Ecto neural progenitor cell (in vitro differentiated cells): ENCODE measurements around the gene GGCT.
A peak's percentile ranks its signal among the peaks of the same experiment; 100 is the strongest.
"Not testable (repeated sequence)": the region's sequence is repeated elsewhere in the genome, so short reads cannot be mapped to it uniquely, and the experiment has no call there.

Experiments
- DNase-seq: peaks from one replicate; pipeline ENCODE4 v3.0.0-alpha.2; 2018; ENCODE audit warnings: low spot score

Gene GGCT, protein sequence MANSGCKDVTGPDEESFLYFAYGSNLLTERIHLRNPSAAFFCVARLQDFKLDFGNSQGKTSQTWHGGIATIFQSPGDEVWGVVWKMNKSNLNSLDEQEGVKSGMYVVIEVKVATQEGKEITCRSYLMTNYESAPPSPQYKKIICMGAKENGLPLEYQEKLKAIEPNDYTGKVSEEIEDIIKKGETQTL

DNA sequence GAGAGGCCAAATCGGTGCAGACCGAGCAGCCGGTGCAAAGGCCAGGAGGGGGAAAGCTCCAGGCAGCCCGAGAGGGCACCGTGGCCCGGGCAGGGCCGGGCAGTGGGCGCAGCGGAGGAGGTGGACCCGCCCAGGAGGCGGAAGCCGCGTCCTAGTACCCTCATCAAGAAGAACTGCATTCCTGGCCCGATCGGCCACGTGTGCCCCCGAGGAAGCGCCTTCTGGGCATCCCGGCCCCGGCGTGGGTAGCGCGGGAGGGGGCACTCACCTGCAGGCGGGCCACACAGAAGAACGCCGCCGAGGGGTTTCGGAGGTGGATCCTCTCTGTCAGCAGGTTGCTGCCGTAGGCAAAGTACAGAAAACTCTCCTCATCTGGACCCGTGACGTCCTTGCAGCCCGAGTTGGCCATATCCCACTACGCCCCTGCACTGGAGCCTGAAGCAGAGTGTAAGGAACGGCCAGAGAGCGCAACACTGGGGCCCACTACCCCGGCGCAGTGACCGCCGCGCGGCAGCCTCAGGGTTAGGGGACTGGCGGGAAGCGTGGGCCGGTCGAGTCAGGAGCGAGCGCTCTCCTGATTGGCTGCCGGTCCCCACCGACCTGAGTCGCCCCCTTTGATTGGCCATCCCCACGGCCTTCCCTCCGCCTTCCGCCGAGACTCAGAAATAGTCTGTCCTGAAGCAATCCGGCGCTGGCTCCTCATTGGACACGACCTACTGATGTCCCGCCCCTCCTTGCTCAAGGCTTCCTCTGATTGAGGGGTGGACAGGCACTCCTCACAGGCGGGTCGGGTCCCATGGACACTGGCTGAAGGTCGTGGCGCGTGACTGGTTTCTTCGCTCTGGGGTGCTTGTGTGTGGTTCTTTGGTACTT is at the start of gene GGCT:
GGCT (minus strand) TSS at position 529 of the 873 bp plus-strand sequence; CDS start at position 409, 120 bp downstream.
- DNase-seq: peak; percentile 98

DNA sequence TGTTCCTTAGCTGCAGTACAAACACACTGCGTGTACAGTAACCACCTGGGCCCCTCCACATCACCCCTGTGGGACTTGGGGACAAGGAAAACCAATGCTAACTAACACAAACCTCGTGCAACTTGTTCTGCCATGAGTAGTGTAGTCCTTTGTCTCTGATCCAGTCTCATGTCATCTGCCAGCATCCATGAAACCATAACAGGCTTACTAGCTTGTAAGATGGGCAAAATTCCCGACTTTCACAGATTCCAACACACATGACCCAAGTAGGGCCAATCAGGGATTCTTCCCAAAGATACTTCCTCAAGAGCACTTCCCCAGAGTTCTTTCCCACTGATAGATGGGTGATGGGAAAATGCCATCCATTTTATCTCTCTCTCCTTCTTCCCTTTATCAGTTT is 48.9 kb upstream of the GGCT start:
- no peak for DNase-seq

DNA sequence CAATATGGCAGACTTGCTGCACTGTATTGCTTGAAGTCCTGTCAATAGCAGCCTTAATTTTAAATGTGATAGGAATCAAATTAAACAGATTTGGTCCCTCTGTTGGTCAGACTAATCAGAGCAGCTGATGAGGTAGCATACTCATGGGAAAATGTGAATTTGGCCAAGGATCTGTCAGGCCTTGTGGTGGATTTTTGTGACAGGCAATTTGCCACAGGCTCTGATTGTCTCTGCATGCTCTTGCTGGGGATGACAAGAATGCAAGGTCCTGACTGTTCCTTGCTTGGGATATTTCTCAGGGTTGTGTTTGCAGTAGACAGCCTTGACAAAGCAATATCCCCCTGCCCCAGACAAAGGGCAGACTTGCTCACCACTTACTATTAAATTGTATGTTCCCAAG is 48.5 kb upstream of the GGCT start:
- DNase-seq: no peak

DNA sequence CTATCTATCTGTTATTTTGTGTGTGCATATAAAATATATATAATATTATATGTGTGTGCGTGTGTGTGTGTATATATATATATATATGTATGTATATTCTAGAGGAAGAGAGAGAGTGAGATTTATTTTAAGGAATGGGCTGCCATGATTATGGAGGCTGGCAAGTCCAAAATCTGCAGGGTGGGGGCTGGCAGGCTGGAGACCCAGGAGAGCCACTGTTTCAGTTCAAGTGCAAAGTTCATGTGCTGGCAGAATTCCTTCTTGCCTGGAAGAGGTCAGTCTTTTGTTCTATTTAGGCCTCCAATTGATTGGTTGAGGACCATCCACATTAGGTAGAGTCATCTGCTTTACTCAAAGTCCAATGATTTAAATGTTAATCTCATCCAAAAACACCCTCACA is 47.7 kb upstream of the GGCT start:
- DNase-seq: no peak

DNA sequence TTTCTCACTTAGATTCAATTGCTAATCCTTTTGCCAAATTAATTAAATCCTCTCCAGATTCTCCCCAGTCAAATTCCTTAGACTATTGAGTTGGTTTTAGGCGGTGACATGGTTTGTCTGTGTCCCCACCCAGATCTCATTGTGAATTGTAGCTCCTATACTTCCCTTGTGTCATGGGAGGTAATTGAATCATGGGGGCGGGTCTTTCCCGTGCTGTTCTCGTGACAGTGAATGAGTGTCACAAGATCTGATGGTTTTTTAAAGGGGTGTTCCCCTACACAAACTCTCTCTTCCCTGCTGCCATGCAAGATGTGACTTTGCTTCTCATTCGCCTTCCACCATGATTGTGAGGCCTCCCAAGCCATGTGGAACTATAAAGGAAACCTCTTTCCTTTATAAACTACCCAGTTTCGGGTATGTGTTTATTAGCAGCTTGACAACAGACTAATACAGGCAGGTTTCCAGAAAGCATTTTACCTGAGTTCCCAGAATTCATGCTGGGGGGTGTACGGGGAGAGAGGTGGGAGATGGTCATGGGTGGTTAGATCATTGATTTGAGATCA is 45.4 kb upstream of the GGCT start:
- no peak for DNase-seq

DNA sequence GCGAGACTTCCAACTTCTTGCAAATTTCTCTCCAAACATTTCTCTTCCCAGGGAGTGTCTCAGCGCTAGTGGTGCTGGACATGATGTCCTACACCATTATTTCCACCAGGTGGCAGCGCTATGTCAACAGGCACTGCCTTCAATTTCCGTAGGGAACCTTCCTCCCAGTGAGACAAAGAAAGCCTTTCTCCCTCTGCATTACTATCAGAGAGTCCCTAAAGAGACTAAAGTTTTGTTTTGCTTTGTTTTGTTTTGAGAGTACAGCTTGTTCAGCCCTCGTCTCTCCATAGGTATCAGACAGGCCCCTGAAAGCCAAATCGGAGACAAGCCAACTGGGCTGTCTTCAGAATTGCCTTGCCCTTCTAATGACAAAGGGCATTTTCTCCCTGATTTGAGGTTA is 44.2 kb upstream of the GGCT start:
- DNase-seq: peak; percentile 78

DNA sequence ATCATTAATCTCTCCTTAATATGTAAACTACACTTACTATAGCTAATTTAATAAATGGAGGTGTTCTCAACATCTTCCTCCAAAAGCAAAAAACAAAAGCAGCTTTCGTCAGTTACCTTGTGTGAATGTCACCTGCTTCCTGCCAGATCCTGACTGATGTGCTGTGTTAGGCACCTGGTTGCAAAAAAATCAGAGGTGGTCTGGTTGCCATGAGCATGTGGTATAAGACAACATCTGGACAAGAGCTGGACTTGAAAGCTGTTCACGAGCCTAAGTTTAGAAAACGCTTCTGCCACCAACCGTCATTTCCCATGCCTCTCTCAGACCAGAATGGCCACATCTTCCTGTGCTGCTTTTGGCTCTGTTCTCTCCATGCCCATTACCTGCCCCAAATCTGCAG is 42.0 kb upstream of the GGCT start:
- no peak for DNase-seq

DNA sequence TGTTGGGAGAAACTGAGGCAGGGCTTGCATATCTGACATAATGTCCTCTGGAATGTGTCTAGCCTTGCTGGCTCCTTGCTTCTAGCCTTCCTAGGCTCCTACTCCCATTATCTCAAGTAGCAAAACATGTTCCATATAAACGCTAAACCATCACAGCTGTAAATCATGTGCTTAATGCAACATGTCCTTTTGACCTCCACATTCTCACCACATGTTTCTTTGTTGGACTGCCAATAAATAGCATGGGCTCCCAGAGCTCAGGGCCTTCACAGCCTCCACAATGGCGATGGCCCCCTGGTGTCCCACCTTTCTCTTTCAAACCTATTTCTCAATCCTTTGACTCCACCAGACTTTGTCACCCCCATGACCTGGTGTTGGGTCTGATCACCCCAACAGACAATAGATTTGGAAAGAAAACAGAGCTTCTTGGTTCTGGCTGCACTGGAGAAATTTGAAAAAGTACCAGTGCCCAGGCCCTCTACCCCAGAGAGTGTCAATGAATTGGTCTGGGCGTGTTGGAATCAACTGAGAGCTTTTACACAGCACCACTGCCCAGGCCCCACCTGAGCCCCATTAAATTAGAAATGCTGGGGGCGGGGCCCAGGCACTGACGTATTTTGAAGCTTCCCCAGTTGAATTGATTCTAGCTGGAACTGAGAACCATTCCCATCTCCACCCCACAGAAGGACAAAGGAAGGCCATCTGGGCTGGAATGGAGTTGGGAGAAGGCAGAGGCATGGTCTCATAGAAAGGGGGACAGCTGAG is 41.3 kb upstream of the GGCT start:
- DNase-seq: no peak

DNA sequence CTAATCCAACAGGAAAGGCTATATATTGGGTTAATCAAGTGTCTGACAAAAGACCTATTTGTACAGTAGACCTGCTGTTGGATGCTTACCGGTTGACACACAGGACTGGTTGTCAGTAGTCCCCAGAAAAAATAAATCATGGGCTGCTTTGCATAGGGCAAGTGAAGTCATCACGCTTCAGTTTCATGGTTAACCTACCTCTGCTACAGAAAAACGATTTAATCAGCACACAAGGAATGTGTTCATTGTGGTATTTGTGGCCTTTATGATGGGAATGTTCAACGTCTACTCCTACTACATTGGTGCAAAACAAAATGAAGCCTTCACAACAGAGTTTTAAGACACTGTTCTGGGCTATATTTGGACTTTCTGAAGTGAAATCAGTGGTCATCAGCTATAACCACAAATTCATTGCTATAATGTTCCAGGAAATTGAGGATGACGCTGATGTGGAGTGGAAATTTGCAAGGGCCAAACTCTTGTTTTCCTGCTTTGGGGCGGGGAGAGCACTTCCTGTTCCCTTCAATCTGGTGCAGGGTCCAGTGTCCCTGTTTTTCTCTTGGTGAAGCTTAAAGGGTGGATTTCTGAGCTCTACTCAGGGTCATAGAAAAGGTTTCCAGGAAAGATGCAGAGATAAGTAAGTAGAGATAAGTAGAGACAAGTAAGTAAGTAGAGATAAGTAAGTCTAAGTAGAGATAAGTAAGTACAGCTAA is 39.3 kb upstream of the GGCT start:
- no peak for DNase-seq

DNA sequence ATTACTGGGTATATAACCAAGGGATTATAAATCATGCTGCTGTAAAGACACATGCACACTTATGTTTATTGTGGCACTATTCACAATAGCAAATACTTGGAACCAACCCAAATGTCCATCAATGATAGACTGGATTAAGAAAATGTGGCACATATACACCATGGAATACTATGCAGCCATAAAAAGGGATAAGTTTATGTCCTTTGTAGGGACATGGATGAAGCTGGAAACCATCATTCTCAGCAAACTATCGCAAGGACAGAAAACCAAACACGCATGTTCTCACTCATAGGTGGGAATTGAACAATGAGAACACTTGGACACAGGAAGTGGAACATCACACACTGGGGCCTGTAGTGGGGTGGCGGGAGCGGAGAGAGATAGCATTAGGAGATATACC is 38.5 kb upstream of the GGCT start:
- not testable (repeated sequence) for DNase-seq

DNA sequence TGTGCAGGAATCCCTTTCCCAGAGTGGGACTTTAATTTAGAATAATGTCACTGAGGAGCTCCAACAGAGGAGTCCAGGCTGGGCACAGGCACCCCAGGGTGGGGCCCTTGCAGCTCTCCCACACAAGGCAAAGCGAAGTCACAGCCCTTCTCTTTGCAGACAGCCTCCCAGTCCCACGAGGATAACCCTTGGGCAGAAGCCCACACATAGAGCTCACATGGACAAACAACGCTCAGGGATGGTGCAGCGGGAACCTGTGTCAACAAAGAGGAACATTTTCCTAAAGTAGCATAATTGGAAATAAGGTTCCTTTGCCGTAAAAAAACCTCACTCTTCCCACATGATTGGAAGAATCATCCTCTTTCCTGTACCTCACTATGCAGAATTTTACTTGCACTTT is 29.3 kb upstream of the GGCT start:
- DNase-seq: no peak

DNA sequence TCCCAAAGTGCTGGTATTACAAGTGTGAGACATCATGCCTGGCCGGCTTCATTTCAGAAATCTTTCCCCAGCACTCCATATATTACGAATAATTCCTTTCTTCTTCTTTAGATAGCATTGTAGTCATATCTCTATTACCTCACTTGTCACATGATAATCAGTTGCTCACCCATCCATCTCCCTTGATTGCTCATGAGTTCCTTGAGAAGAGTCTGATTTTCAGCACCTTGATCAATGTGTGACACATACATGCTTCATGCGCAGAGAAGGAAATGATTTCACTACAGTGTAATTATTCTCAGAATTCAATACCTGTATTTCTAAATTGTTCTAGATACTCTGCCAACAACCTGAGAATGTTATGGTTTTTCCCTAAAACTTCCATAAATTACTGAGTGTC is 26.7 kb upstream of the GGCT start:
- no peak for DNase-seq

DNA sequence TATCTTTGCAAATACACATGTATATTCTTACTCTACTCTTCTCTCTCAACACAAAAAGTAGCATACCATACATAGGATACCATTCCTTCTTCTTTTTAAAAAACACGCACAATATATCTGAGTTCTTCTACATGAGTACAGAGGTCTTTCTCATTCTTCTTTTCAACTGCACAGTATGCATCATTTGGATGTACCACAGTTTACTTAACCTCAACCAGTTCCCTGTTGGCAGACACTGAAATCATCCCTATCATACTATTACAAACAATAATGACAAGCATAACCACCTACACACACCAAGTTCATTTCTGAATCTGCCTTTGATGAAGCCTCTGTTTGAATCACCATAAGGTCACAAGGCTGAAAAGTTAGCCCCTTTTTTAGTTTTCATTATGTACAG is 25.7 kb upstream of the GGCT start:
- DNase-seq: no peak

DNA sequence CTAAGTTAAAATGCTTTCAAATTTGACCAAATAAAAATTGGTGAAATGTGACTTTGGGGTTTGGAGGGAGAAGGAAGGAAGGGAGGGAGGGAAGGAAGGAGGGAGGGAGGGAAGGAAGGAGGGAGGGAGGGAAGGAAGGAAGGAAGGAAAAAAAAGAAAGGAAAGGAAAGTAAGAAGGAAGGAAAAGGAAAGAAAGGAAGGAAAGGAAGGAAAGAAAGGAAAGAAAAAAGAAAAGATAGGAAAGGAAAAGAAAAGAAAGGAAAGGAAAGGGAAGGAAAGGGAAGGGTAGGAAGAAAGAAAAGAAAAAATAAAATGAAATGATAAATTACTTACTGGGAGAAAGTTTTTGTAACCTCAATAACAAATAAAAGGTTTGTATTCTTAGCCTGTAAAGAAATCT is 24.1 kb upstream of the GGCT start:
- no peak for DNase-seq

DNA sequence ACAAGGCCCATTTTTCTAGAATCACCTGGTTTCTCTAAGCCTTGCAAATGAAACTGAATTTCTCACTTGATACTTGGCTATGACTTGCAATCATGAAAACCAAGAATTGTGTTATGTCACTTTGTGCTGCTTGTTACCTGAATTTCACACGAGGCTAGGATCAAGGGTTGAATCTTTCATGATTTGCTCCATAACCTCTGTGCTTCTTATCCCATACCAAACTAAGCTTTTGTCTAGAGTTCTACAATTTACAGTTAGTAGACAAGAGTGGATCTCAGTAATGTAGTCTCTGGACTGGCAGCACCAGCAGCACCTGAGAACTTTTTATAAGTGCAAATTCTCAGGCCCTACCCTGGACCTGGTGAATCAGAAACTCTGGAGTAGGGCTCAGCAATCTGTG is 22.7 kb upstream of the GGCT start:
- not testable (repeated sequence) for DNase-seq

DNA sequence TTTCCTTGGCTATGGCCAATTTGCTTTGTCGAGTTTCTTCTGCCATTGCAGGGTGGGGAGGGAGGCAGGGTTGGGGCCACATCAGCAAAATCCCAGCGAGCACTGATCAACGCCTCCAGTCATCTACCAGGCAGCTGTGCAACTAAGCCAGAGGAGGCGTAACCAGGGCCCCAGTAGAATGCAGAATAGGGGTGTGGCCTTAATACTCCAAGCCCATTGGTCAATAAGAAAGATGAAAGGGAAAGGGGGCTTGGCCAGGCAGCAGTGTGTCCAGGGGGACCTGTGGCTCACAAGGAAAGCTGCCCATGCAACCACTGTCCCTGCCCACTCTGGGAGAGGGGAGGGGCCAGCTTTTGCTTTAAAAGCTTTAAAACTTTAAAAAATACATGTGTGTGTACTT is 21.5 kb upstream of the GGCT start:
- no peak for DNase-seq

DNA sequence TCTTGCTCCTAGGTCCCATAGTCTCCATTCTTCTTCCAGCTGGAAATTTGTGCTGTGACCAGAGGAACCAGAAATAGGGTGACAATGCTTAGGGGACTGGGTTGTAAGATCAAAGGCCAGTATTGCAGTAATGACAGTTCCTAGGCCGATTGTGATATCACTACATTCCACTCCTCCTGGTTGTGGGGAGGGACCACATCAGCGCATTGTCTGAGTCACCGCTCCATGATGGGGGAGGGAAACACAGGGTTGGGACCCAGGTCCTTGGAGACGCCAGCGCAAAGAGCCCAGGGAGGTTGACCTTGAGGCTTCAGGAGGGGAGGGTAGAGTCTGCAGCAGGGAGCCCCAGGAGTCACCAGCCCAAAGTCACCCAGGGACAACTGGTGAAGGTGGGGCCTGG is 20.8 kb upstream of the GGCT start:
- no peak for DNase-seq

DNA sequence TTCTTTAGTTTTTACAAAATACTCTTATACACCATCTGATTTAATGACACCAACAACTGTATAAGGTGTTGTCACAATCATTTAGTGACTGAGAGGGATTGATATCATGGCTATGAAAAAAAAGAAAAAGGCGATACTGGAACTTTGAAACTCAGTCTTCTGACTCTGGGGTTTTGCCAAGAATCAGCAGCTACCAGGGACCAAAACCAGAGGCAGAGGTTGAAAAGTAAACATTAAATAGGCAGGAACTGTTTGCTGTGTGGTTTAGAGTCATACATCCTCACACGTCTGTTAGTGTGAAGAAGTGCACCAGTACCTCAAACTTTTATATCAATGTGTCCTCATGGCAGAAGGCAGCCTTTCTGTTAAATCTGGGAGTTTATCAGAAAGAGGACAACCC is 19.9 kb upstream of the GGCT start:
- no peak for DNase-seq

DNA sequence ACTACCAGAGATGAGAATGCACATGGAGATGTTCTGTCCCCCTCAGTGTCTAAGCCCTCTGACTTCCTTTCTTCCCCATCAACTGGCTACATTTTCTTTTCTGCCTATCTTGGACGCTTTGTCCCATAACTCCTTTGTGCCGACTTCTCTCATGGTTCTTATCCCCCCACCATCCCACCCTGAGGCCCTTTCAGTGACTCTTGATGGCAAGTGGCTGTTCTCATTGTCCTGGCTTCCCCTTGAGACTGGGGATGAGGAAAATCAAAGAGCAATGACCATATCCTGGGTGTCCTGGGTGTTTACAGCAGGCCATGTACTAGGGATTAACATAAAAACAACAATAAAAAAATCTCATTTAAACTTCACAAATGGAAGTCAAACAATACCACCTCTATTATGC is 18.8 kb upstream of the GGCT start:
- DNase-seq: no peak

DNA sequence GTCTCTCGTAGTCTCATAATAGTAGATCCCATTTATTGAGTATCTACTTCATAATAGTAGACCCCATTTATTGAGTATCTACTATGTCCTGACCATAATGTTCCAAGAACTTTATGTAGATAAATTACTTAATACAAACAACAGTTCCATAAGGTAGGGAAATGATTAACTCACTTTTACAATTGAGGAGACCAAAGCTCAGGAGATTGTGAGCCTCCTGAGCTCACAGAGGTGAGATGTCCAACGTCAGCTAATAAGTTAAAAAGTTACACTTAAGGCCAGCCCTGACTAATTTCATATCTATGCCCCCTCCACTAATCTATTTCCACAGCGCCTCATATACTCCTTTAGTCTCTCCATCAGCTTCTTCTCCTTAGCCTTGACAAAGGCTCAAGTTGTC is 17.5 kb upstream of the GGCT start:
- DNase-seq: no peak

DNA sequence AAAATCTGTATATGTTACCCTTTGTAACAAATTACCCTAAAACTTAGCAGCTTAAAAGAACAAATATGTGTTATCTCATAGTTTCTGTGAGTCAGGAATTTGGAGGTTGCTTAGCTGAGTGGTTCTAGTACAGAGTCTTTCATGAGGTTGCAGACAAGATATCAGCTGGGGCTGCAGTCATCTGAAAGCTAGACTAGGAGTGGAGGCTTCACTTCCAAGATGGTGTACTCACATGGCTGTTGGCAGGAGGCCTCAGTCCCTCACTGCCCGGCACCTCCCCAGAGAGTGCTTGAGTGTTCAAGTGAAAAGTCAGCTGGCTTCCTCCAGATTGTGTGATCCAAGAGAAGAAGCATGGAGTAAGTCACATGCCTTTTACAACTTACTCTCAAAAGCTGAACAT is 16.9 kb upstream of the GGCT start:
- DNase-seq: no peak

DNA sequence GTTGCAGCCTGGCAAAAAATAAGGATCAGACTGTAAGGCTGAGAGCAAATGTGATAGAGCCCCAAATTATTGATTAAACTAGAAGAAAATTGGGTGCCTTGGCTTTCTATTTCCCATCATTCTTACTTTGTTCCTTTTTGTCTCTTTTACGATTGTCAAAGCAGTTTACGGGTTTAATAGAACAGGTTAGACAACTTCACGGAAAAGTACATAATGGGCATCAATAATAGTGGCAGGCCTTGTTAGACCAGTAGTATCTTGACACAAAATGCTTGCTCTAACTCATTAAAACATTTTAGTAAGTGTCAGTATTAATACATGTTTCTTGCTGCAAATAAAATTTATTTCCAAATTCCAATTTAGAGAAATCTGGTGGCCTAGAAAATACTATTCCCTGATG is 14.5 kb upstream of the GGCT start:
- DNase-seq: no peak
